AG09319 (cell line): ENCODE results near the gene NUP210.

Experiments
- DNase-seq: peaks from one replicate; pipeline ENCODE4 v3.0.0-alpha.2; 2010; ENCODE audit warnings: low read depth; ENCODE audit errors: extremely low read depth
- CTCF ChIP-seq: IDR thresholded peaks from 2 replicates; pipeline ENCODE4 v1.5.1; 2011; ENCODE audit warnings: low read depth, mild to moderate bottlenecking, inconsistent platforms, low read length, moderate library complexity

NUP210 gene

GRCh38 chr3:13408890-13409289, 11.2 kb downstream of the NUP210 start:
- DNase-seq: no peak
- TF ChIP-seq CTCF: no peak

- no peak for DNase-seq
- no peak for TF ChIP-seq CTCF
Measured at GRCh38 chr3:13407926-13408325, 12.2 kb downstream of the NUP210 start.

- no peak for TF ChIP-seq CTCF
- no peak for DNase-seq
Measured at GRCh38 chr3:13407475-13407874, 12.6 kb downstream of the NUP210 start.

GRCh38 chr3:13406190-13406589, 13.9 kb downstream of the NUP210 start:
- no peak for TF ChIP-seq CTCF
- no peak for DNase-seq

- no peak for DNase-seq
Measured at GRCh38 chr3:13405614-13406013, 14.5 kb downstream of the NUP210 start.

GRCh38 chr3:13404626-13405452, 15.3 kb downstream of the NUP210 start:
- no peak for DNase-seq
- TF ChIP-seq CTCF: no peak

More at GRCh38 chr3:13405614-13406013, 14.5 kb downstream of the NUP210 start:
- no peak for TF ChIP-seq CTCF

GRCh38 chr3:13403847-13404246, 16.3 kb downstream of the NUP210 start:
- no peak for TF ChIP-seq CTCF
- no peak for DNase-seq
